Measurements from ENCODE around the gene MGAT4D. TPM values are rescaled to one million over a fixed set of nuclear protein-coding genes. Genes with fewer than 3 reads are reported as not detected.
"Not testable (repeated sequence)": the region's sequence is repeated elsewhere in the genome, so short reads cannot be mapped to it uniquely, and the experiment has no call there.

MGAT4D gene
- total RNA-seq, 4 donors from 2014 or later = not detected

DNA sequence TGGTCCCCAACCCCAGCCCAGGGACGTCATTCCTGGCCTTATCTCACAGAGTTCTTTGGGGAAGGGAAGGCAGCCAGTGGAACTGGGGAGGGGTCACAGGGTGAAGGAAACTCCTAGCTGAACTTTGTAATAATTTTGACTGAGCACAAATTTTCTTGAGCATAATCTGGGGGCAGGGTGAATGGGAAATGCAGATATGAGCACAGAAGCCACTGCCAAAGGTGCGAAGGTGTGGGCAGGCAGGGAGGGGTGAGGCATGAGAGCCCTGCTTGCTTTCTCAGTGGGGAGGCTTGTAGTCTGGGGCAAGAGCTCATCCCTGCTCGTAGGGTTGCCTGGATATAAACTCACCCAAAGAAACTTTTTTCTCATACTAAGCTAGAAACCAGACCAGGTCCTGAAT lies 34.9 kb downstream of the MGAT4D start:
- TF ChIP-seq, protein P1, sequence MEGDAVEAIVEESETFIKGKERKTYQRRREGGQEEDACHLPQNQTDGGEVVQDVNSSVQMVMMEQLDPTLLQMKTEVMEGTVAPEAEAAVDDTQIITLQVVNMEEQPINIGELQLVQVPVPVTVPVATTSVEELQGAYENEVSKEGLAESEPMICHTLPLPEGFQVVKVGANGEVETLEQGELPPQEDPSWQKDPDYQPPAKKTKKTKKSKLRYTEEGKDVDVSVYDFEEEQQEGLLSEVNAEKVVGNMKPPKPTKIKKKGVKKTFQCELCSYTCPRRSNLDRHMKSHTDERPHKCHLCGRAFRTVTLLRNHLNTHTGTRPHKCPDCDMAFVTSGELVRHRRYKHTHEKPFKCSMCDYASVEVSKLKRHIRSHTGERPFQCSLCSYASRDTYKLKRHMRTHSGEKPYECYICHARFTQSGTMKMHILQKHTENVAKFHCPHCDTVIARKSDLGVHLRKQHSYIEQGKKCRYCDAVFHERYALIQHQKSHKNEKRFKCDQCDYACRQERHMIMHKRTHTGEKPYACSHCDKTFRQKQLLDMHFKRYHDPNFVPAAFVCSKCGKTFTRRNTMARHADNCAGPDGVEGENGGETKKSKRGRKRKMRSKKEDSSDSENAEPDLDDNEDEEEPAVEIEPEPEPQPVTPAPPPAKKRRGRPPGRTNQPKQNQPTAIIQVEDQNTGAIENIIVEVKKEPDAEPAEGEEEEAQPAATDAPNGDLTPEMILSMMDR (IDR thresholded peaks at IDR 0.05) = no peak
- TF ChIP-seq POLR2A (IDR thresholded peaks at IDR 0.05) = no peak
- Histone ChIP-seq H3K36me3 (no peaks in the 10 kb centered on the region), H3K27ac (no peak overlapping the region), H3K4me1 (no peaks in the 10 kb centered on the region), H3K9me3 (no peaks in the 10 kb centered on the region), H3K4me3 (no peak overlapping the region), H3K27me3 (no peaks in the 10 kb centered on the region)
- intact Hi-C loops (cut with DNase I; ENCODE audit: low total_unique reads) = no loop called here
- DNase-seq = no peak

DNA sequence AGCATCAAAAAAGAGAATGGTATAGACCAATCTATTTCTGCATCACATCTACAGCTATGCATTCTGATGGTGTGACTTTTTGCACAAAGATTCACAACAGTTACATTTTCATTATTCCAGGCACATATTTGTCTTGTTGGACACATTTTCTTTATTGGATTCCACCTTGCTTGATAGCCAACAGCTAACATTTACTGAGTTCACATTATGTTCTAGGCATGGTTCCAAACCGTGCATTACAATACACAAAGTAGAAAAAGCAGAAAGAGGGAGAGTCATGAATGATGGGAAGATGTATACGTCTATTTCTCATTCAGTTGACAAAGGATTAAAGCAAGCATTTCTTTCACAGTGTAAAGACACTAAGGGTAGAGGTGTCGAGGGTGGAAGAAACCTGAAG lies 47.7 kb downstream of the MGAT4D start:
- Histone ChIP-seq H3K36me3 (no peaks in the 10 kb centered on the region), H3K27ac (no peak overlapping the region), H3K9me3 (no peaks in the 10 kb centered on the region), H3K4me3 (no peak overlapping the region), H3K27me3 (no peaks in the 10 kb centered on the region), H3K4me1 (no peaks in the 10 kb centered on the region)
- DNase-seq = no peak
- TF ChIP-seq, protein P1 (IDR thresholded peaks at IDR 0.05) = no peak
- TF ChIP-seq POLR2A (IDR thresholded peaks at IDR 0.05) = no peak
- intact Hi-C loops (cut with DNase I; ENCODE audit: low total_unique reads) = no loop called here

DNA sequence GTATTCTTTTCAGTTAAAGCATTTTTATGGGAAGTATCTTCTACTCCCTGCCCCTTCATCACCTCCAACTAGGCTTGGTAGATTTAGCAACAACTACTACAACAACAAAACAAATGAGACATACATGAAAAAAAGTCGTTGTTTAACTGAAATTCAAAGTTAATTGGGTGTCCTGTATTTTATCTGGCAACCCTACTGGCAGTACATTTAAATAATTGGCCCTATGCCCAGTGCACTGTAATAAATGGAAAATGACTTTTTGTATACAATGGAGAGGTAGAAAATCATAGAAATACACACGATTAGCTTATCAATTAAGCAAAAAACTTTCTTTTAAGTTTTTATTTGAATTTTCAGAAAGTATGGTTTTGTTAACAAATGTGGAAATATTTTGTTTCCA lies 49.3 kb downstream of the MGAT4D start:
- intact Hi-C loops (cut with DNase I; ENCODE audit: low total_unique reads) = no loop called here
- no peaks in the 10 kb centered on the region for H3K27me3 ChIP-seq
- H3K27ac ChIP-seq = no peak overlapping the region
- no peaks in the 10 kb centered on the region for H3K9me3 ChIP-seq
- no peak for DNase-seq
- H3K4me3 ChIP-seq = no peak overlapping the region
- no peaks in the 10 kb centered on the region for H3K36me3 ChIP-seq
- no peaks in the 10 kb centered on the region for H3K4me1 ChIP-seq
- TF ChIP-seq, protein P1 (IDR thresholded peaks at IDR 0.05) = no peak

DNA sequence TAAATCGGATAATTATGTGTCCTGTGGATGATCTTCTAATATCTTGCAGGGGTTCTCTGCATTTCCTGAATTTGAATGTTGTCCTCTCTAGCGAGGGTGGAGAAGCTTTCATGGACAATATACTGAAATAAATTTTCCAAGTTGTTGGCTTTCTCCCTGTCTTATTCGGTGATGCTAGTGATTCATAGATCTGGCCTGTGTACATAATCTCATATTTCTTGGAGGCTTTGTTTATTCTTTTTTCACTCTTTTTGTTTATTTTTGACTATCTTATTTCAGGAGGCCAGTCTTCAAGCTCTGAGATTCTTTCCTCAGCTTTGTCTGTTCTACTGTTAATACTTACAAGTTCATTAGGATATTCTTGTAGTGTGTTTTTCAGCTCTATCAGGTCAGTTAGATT lies 49.9 kb downstream of the MGAT4D start:
- Histone ChIP-seq H3K27ac (no peak overlapping the region), H3K36me3 (no peaks in the 10 kb centered on the region), H3K4me3 (no peak overlapping the region), H3K27me3 (no peaks in the 10 kb centered on the region), H3K4me1 (no peaks in the 10 kb centered on the region), H3K9me3 (no peaks in the 10 kb centered on the region)
- TF ChIP-seq, protein P1 (IDR thresholded peaks at IDR 0.05) = no peak
- TF ChIP-seq POLR2A (IDR thresholded peaks at IDR 0.05) = no peak
- intact Hi-C loops (cut with DNase I; ENCODE audit: low total_unique reads) = no loop called here
- DNase-seq = no peak

DNA sequence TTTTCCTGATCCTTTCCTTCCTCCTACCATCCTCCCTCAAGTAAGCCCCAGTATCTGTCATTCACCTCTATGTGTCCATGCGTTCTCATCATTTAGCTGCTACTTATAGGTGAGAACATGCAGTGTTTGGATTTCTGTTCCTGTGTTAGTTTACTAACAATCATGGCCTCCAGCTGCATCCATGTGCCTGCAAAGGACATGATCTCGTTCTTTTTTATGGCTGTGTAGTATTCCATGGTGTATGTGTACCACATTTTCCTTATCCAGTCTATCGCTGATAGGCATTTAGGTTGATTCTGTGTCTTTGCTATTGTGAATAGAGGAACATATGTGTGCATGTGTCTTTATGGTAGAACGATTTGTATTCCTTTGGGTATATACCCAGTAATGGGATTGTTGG lies 53.7 kb downstream of the MGAT4D start:
- H3K4me3 ChIP-seq = not testable (repeated sequence)

DNA sequence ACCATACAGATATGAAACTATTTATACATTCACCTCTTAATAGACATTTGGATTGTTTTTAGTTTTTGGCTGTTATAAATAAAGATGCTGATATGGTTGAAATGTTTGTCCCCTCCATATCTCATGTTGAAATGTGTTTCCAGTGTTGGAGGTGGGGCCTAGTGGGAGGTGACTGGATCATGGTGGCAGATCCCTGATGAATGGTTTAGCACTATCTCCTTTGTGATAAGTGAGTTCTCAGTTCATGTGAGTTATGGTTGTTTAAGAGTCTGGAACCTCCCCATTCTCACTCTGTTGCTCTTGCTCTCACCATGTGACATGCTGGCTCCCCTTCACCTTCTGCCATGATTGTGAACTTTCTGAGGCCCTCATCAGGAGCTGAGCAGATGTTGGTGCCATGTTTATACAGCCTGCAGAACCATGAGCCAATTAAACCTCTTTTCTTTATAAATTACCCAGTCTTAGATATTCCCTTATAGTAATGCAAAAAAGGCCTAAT lies 58.4 kb downstream of the MGAT4D start:
- H3K4me3 ChIP-seq = no peak overlapping the region
- no peaks in the 10 kb centered on the region for H3K36me3 ChIP-seq
- no peak for DNase-seq
- no peaks in the 10 kb centered on the region for H3K27me3 ChIP-seq
- TF ChIP-seq, protein P1 (IDR thresholded peaks at IDR 0.05) = no peak
- no peak for TF ChIP-seq POLR2A (IDR thresholded peaks at IDR 0.05)
- intact Hi-C loops (cut with DNase I; ENCODE audit: low total_unique reads) = no loop called here
- H3K4me1 ChIP-seq = no peaks in the 10 kb centered on the region
- no peaks in the 10 kb centered on the region for H3K9me3 ChIP-seq
- no peak overlapping the region for H3K27ac ChIP-seq

More for the DNA sequence above, 53.7 kb downstream of the MGAT4D start:
- H3K36me3 ChIP-seq; H3K27ac ChIP-seq; intact Hi-C loops (cut with DNase I; ENCODE audit: low total_unique reads); H3K4me1 ChIP-seq; DNase-seq; H3K27me3 ChIP-seq; H3K9me3 ChIP-seq: not testable (repeated sequence)

Measured in uterus (tissue), 4 donors.